NCI-H2029 treated with DMSO at 0.1 percent for 48 hours (cell line): ENCODE data around the gene SPDYC.
"Not testable (repeated sequence)": the region's sequence is repeated elsewhere in the genome, so short reads cannot be mapped to it uniquely, and the experiment has no call there.

Source experiments
- DNase-seq: peaks from one replicate; lab custom pipeline; 2025; lab: John Stamatoyannopoulos, UW

The SPDYC gene

DNA sequence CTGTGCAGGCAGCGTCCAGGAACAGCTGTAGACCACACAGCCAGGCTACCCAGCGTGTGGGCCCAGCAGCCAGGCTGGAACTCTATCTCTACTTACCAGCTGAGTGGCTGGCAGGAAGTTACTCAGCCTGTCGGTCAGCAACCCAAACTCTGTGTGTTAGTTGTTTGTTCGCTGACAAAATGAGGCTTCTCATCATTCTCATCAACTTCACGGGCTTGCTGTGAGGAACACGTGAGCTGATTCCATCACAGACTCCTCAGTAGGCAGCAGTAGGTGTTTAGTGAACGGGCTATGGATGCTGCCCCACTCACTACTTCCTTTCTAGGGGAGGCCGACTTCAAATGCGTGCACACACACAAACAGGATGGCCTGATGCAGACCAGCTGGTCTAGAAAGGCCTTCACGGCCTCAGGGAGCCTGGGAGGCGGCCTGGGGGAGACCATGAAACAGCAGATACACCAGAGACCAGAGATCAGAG is 830 bp upstream of the SPDYC start:
- no peak for DNase-seq

DNA sequence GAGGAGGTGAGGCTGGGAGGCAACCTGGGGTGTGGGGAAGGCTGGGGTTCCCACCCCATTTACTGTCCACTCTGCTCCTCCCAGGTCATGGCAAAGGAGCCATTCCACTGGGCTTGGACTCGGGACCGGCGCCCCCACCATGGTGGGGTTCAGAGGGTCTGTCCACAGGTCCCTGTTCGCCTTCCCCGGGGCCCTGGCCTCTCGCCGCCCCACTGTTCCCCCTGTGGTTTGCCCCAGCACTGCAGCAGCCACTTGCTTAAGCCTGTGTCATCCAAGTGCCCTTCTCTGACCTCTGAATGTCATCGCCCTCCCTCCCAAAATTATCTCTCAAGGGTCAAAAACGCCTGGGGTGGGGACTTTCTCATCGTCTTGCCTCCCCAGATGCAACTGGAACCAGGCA is 2.6 kb downstream of the SPDYC start:
- no peak for DNase-seq

DNA sequence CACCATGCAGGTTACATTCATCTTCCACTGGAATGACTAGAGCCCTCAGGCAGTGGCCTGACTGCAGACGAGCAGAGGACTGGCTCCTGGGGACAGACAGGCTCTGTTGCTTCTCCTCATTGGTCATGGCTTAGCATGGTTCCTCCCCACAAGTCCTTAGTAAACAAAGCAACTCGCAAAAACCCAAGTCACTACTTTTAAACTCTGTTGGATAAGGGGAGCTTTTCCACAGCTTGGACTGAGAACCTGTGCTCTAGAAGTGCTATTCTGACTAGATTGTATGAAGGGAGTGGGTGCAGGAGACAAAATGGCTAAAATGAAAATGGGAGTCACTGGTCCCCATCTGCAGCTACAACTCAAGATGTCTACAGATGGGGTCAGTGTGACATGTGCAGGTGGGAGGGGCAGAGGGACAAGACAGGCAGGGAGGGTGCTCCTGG is 4.6 kb downstream of the SPDYC start:
- DNase-seq = not testable (repeated sequence)

DNA sequence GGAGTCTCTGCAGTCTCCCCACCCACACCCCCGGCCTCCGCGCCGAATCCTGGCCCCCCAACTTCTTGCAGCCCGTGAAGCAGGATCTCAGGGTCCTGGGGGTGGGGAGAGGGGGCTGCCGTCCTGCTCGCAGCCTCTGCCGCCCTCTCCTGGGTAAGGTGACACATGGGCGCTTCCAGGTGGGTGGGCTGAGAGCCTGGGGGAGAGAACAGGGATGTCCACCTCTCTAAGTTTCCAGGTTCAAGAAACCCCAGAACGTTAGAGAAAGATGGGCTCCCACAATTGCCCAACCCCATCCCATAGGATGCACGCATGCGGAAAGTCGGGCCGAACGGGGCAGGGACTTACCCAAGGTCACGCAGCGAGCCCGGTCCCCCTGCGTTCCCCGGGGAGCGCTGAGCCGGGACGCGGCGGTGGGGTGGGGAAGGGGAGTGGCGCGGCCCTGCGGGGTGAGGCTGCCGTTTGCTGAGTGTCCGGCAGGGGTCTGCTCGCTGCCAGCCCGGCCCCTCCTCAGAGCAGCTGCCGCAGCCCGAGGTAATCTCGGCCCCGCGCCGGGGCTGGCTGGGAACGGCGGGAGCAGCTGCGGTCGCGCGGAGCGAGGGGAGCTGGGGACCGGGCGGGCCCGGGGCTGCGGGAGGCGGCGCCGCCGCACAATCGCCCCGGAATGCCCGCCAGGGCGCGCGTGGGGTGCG is 11.0 kb downstream of the SPDYC start:
- no peak for DNase-seq

DNA sequence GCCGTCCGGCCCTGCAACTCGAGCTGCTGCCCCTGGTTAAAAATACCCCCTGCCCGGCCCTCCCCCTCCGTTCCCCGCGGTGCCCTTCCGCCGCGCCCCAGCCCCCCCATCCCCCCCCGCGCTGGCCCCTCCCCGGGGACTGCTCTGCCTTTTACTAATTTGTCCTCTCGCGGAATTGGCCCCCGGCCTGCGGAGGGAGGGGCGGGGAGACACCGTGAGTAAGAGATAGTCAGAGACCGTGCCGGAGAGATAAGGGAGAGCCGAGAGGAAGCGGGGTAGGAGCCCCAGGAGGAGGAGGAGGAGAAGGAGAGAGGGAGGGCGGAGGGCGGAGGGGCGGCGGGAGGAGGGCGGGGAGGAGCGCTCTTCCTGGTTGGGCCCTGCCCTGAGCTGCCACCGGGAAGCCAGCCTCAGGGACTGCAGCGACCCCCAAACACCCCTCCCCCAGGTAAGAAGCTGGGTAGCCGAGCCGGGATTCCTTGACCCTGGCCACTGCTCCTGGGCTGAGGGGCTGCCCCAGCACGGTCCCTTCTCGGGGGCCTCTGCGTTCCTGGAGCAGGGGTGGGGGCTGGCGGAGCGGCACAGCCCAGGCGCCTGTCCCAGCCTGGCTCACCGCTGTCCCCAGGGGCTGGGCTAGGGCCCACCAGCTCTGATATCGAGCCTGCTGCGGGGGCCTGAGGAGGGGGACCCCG is 11.7 kb downstream of the SPDYC start, which contains the start of gene CAPN1:
Gene CAPN1 (plus strand): TSS at position 360 of the 689 bp plus-strand sequence. CDS start 774 bp downstream, outside the sequence.
- peak; percentile 64 for DNase-seq

DNA sequence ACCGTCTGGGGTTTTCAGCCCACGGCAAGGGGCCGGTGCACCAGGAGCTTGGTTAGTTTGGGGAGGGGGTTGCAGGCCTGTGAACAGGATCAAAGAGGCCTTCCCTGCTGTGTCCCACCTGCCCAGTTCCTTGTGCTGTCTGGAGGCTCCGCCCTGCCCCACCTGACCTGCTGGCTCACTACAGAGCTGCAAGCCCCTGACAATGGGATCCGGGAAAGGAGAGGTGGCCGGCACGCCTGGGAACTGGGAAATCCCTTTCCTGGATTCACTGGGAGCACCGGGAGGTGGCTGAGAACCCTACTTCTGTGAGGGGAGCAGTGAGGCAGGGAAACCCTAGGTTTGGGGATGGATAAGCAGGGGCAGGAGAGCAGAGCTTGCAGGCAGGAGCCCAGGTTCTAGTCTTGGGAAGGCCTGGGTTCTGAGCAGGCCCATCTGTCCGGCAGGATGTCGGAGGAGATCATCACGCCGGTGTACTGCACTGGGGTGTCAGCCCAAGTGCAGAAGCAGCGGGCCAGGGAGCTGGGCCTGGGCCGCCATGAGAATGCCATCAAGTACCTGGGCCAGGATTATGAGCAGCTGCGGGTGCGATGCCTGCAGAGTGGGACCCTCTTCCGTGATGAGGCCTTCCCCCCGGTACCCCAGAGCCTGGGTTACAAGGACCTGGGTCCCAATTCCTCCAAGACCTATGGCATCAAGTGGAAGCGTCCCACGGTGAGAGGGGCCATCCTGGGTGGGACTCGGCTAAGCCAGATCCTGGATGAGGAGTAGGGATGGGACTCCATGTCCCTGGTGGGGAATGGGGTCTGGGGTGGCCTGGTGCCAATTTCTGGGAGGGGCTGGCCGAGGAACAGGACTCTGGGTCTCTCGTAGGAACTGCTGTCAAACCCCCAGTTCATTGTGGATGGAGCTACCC is 12.5 kb downstream of the SPDYC start:
- no peak for DNase-seq

DNA sequence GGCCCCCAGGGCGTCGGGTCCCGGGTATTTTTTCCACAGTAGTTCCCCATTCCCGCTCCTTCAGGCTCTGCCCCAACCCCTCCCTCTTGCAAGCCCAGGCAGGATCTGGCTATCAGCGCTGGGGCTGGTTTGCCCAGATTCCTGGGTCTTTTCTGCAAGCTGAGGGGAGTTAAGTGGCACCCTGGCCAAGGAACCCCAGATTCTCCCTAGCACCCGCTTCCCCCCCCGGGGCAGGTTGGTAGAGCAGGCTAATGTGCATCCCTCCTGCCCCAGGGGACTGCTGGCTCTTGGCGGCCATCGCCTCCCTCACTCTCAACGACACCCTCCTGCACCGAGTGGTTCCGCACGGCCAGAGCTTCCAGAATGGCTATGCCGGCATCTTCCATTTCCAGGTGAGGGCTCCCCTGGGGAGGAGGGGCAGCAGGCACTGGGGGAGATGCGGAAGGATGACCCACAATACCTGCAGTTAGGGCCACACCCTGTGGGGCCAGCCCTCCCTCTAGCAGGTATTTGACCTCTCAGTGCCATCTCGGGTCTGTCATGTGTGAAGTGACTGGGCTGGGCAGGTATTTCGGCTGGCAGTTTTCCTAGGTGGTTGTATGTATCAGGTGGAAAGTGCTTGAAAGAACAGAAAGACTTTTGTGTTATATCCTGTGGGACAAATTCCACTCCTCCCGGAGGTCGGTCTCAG is 13.3 kb downstream of the SPDYC start:
- DNase-seq = no peak

DNA sequence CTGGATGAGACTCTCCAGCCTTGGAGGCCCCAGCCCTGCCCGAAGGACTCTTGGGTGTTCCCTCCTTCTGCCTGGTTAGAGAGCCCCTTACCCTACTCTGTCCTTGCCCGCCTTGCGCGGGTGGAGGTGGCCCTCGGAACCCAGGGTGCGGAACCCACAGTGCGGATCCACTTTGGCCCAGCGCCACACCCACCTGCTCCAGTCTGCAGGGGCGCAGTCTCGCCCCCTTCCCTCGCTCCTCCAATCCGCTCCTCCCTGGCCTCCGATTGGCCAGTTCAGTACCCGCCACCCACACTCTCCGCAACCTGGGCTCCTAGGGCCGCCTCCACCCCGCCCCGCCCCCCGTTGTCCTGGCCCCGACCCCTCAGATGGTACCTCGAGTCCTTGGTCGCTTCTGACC is 14.1 kb downstream of the SPDYC start:
- DNase-seq = no peak

DNA sequence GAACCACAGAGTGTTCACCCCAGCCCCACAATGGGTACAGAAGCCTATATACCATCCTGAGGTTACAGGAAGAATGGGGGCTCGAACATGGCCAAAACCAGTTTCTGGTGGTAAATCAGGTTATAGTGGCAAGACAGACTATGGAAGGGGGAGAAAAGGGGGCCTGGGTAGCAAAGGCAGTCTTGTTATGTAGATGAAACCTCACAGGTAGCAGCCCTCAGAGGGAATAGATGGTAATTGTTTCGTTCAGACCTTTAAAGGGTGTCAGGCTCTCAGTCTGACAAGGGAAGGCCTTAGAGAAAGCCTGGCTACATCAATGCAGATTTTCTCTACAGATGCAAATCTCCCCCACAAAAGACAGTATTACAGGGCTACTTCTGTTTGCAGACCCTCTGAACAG is 15.1 kb downstream of the SPDYC start:
- DNase-seq = no peak

DNA sequence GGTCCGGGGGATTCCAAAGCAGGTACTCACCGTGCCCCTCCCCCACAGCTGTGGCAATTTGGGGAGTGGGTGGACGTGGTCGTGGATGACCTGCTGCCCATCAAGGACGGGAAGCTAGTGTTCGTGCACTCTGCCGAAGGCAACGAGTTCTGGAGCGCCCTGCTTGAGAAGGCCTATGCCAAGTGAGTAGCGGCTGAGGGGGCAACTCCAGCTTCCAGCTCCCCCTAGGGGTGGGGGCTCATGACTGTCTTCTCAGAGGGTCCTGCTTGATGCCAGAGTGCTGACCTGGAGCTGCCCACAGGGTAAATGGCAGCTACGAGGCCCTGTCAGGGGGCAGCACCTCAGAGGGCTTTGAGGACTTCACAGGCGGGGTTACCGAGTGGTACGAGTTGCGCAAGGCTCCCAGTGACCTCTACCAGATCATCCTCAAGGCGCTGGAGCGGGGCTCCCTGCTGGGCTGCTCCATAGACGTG is 15.9 kb downstream of the SPDYC start:
- no peak for DNase-seq

DNA sequence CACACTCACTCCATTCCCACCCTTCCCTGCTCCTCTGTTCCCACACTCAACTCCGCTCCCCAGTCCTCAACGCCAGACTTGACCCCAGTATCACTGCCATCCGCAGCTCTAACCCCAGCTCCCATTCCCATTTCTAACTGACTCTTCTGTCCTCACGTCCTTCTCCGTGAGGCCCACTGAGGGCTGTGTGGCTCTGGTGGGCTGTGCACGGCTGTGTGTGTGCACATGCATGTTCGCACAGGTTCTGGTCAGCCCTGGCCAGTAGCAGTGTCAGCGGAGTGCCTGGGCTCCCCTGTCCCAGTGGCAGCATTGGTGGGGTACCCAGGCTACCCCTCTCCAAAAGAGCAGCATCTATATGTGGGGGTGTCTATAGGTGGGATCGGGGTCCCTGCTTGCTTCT is 16.7 kb downstream of the SPDYC start:
- no peak for DNase-seq

DNA sequence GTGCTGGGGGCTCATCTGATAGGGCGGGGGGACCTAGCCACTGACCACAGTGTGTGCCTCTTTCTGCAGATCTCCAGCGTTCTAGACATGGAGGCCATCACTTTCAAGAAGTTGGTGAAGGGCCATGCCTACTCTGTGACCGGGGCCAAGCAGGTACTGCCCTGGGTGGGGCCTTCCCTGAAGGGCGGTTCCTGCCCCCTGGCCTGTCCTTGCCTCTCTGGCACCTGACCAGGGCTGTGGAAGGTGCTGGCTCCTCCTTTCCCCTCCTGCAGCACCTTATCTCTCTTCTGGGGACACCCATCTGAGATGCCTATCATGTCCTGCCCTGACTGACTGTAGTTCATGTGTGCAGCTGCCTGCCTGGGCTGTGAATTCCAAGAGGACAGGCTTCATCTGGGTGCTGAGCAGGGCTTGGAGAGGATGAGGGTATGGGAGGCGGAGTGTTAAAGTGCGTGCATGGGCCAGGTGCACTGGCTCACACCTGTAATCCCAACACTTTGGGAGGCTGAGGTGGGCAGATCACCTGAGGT is 17.2 kb downstream of the SPDYC start:
- DNase-seq = no peak

DNA sequence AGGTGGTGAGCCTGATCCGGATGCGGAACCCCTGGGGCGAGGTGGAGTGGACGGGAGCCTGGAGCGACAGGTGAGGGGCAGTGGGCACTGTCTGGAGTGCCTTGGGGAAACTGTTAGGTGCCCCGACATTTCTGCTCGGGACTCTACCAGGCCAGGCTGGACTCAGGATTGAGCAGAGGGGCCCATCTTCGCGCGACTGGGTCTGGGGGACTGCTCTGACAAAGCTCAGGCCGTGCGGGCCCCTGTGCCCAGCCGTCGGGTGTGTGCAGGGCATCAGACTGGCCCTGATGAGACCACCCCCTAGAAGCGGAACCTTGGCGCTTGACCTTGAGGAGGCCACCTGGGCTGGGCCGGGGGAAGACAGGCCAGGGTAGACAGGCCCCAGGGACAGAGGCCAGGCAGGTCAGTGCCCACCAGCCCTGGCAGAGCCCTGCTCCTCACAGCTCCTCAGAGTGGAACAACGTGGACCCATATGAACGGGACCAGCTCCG is 18.0 kb downstream of the SPDYC start:
- DNase-seq = no peak

DNA sequence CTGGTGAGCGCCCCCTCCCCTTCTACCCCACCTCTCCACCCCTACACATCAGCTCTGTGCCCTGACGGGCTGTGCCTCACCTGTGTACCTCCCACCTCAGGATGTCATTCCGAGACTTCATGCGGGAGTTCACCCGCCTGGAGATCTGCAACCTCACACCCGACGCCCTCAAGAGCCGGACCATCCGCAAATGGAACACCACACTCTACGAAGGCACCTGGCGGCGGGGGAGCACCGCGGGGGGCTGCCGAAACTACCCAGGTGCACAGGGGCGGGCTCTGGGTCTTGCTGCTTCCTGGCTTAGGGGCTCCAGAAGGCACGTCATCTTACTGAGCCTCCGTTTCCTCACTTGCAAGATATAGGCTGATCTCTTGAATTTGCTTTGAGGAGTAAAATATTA is 18.5 kb downstream of the SPDYC start:
- DNase-seq = no peak

DNA sequence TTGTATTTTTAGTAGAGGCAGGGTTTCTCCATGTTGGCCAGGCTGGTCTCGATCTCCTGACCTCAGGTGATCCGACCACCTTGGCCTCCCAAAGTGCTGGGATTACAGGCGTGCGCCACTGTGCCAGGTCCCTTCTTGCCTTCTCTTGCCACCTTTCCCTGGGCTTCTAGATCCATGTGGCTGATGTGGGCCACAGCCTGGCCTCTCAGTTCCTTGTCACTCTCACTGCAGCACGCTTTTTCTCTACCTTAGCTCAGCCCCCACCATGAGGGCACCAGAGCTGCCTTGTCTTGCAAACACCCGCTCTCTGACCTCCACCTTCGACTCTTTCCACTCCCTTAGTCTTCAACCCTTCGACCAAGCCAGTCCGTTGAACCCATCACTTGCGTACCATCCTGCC is 19.2 kb downstream of the SPDYC start:
- DNase-seq = no peak

DNA sequence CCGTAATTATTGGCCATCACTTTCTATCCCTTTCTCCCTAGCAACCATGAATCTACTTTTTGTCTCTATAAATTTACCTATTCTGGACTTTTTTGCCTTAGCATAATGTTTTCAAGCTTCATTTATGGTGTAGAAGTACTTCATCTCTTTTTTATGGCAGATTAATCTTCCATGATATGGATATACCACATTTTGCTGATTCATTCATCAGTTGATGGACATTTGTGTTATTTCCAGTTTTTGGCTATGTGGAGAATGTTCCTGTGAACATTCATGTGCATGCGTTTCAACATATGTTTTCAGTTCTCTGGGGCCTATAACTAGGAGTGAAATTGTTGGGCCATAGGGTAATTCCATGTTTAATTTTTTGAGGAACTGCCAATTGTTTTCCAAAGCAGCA is 24.5 kb downstream of the SPDYC start:
- no peak for DNase-seq

DNA sequence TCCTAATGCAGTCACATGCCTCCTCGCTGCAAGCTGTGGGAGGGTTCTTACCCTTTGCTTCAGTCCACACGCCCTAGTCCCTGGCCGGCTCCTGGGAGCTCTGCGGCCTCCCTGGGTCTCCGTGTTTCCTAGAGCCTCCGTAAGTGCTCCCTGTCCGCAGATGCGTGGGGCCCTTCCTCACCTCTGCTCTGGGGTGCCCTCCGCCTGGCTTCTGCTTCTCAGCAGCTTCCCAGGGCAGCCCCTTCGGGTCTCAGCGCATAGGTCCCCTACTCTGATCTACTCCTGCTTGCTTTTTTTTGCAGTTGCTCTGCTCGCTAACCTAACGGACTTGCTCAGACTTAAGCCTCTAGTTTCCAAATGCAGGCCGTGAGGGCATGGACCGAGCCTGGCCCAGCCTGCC is 34.1 kb downstream of the SPDYC start:
- DNase-seq = no peak

DNA sequence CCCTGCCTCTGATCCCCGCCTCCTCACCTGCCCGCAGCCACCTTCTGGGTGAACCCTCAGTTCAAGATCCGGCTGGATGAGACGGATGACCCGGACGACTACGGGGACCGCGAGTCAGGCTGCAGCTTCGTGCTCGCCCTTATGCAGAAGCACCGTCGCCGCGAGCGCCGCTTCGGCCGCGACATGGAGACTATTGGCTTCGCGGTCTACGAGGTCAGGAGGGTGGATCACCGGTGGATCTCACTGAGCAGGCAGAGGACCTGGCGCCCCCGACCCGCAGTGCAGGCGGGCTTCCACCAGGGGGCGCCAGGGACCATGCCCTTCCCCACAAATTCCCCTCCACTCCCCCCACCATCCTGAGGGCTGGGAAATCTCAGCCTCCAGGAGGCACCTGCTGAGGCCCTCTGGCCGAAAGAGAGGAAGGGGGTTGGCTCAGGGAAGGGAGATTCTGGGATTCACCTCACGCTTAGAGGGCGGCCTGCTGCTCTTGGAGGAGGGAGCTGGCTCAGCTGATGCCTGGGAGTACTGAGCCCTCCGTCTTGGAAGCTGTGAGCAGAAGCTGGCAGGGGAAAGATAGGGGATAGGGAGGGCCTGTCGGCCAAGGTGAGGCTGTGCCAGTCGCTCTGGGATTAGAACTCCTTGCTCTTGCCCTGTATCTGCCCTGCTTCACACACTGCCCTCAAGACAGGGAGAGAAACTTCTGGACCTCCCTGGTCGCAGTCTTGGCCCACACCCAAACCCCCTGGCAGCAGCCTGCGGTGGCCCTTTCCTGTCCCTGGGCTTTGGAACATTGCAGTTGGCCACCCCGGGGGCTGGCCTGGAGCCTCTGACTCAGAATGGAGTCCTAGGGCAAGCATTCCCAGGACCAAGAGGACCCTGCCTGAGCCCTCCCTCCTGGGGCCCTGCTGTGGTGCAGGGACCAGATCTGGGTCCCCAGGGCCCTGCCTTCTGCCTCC is 34.9 kb downstream of the SPDYC start:
- DNase-seq = no peak

DNA sequence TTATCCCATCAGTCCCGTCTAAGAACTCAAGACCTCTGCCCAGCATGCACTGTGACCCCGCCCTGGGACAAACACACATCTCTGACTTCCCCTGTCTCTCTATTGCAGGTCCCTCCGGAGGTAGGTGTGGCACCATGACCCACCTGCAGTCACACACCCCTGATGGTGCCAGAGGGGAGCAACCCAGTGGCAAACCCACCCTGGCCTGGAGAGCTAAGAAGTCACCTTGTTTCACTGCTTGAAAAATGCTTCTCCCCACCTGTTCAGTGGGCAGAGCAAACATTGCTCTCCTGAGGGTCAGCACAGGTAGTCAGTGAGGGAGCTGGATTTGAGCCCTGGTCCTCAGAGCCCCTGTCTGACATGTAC is 35.6 kb downstream of the SPDYC start:
- no peak for DNase-seq

DNA sequence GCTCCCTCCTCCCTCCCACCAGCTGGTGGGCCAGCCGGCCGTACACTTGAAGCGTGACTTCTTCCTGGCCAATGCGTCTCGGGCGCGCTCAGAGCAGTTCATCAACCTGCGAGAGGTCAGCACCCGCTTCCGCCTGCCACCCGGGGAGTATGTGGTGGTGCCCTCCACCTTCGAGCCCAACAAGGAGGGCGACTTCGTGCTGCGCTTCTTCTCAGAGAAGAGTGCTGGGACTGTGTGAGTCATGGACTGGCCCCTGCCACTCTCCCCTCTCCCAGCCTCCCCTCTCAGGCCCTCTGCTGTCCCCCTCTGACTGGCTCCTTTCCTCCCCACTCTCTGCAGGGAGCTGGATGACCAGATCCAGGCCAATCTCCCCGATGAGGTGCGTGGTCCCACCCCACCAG is 36.4 kb downstream of the SPDYC start:
- no peak for DNase-seq
